ENCODE results near the gene YKT6.

Gene YKT6

DNA sequence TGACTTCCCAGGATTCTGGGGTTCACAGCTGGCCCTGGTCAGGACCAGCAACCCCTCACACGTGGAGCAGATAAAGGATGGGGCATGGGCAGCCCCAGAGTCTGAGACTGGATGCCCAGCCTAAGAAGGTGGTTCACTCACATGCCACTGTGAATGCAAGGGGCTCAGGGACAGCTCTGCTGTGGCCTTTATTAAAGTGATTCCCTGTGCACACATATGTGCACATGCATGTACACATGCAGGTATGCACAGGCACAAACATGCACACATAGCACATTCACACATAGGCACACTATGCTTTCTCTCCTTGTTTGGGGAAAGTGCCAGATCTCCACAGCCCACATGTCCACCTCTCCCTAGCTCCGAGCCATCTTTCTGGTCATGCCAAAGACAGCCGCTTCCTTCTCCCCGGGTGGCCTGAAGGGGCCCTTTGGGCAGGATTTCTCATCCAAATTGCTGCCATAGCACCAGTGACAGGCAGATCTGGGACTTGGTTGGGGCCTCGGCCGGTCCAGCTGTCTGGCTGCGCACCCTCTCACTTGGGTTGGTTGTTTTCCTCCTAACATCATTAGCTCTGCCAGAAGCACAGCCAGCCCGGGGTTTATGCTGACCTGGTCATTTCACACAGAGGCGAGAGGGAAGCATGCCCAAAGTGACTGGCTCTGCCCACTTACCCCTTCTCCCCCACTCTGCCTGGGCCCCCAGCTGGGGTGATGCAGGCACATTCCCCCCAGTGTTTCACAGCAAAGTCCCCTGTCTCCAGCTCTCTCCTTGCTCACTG is 13.0 kb upstream of the YKT6 start:
- Histone ChIP-seq H3K4me1 (ENCODE audit: control insufficient read depth in 1 of 2, insufficient read depth in 2 of 2, low read length in 2 of 2) (no peaks in the 10 kb centered on the region), H3K9me3 (ENCODE audit: control insufficient read depth in 1 of 2, low read length in 2 of 2) (peaks cover 0 to 4% of the 10 kb centered on the region in 2 donors), H3K4me3 (ENCODE audit: low read depth in 1 of 2, low read length in 2 of 2) (no peak overlapping the region), H3K36me3 (ENCODE audit: control insufficient read depth in 1 of 2, insufficient read depth in 2 of 2, low read length in 2 of 2) (no peaks in the 10 kb centered on the region), H3K27ac (ENCODE audit: low read length) (no peak overlapping the region), H3K27me3 (ENCODE audit: low read depth, low read length) (no peaks in the 10 kb centered on the region)

DNA sequence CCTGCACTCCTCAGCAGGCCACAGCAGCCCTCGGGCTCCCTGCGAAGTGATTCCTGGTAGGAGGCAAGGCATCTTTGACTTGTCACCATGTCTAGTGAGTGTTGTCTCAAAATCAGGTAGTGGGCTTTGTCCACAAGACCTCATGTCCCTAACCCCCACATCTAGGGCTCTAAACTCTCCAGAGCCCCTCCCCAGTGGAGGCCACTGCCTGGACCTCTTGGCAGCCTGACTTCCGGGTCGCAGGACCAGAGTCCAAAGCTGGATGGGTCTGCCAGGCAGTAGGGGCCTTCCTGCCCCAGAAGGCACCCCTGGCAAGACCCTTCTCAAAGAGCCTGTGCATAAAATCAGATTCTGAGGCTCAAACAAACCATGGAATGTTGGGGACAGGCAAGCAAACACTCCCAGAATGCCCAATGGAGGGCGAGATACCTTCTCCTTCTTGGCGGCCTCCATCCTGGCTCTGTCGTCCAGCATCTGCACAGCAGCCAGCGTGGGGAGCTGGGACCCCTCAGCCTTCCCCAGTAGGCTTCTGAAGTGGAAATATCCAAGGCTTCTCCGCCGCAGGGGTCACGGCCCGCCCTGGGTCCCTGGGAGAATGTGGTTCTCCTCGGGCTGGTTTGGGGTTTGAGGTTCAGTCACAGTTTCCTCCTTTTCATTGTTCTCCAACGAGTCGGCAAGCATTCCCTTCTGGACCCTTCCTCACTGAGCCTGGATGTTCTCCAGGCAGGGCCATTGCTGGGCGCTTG is 12.1 kb upstream of the YKT6 start:
- Histone ChIP-seq H3K4me3 (ENCODE audit: low read depth in 1 of 2, low read length in 2 of 2) (no peak overlapping the region), H3K4me1 (ENCODE audit: control insufficient read depth in 1 of 2, insufficient read depth in 2 of 2, low read length in 2 of 2) (no peaks in the 10 kb centered on the region), H3K27me3 (ENCODE audit: low read depth, low read length) (no peaks in the 10 kb centered on the region), H3K27ac (ENCODE audit: low read length) (no peak overlapping the region), H3K9me3 (ENCODE audit: control insufficient read depth in 1 of 2, low read length in 2 of 2) (no peaks in the 10 kb centered on the region), H3K36me3 (ENCODE audit: control insufficient read depth in 1 of 2, insufficient read depth in 2 of 2, low read length in 2 of 2) (no peaks in the 10 kb centered on the region)

DNA sequence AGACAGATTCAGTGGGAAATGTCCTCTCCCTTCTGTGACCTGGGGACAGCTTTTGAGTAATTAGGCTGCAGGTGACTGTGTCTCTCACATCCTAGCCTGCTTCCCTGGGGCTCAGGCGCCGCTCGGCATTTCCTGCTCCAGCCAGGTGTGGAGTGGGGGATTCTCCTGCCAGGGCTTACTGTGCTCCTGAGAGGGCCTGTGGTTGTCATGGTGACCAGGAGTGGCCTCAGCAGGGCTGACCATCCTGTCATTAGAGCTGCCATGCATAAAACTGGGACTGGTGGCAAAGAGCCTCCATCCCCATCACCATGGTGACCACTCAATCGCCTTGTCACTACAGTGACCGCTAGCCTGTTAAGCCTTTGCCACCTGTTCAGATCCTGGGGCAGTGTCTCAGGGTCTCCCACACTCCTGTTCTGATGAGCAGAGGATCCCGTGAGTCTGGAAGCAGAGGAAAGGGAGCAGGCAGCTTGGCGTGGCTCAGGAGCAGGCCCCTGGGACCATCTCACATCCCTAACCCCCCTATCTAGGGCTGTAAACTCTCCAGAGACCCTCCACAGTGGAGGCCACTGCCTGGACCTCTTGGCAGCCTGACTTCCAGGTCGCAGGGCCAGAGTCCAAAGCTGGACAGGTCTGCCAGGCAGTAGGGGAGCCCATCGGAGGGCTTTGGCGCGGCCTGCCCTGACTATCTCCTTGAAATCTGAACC is 11.3 kb upstream of the YKT6 start, which contains the start of gene GCK:
GCK (minus strand) TSS at position 154 of the 707 bp plus-strand sequence. CDS start 486 bp downstream, outside the sequence.
- H3K4me3 ChIP-seq (ENCODE audit: low read depth in 1 of 2, low read length in 2 of 2) = no peak within 1 kb of the TSS
- no peaks in the 10 kb centered on the region for H3K4me1 ChIP-seq (ENCODE audit: control insufficient read depth in 1 of 2, insufficient read depth in 2 of 2, low read length in 2 of 2)
- no peaks in the 10 kb centered on the region for H3K36me3 ChIP-seq (ENCODE audit: control insufficient read depth in 1 of 2, insufficient read depth in 2 of 2, low read length in 2 of 2)
- H3K27ac ChIP-seq (ENCODE audit: low read length) = no peak within 1 kb of the TSS
- H3K27me3 ChIP-seq (ENCODE audit: low read depth, low read length) = no peaks in the 10 kb centered on the region
- H3K9me3 ChIP-seq (ENCODE audit: control insufficient read depth in 1 of 2, low read length in 2 of 2) = no peaks in the 10 kb centered on the region

DNA sequence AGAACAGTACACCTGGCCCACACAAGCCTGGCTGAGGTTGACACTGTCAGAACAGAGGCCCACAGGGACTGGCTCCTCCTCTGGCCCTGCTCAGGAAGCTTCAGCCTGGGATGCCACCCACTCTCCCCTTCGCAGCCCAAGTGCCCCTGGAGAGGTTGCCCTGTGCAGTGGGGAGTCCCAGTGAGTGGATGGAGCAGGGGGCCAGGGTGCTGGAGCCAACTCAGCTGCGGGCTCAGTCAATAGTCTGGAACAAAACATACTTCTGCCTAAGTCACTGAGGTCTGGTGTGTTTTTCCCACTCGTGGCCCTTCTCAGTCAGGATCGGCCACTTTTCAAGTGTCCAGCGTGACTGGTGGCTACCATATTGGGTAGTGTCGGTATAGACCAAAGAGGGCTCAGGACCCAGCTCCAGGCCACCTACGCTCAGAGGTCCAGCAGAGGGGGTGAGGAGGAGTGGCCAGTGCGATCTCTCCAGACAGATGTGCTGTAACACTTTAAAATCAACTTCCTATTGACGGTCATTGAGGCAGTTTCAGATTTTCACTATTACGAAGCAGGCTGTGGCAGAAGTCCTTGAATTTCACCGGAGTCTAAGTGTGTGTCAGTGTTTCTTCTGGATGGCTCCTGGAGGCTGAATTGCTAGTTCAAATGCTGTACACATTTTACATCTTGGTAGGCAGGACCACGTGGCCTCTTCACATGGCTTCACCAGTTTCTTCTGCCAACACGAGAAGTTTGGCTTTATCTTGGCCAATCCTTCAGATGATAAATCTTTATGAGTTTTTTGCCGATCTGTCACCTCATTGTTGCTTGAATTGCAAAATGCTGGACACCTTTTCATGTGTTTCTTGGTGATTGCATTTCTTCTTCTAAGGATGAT is 10.5 kb upstream of the YKT6 start:
- Histone ChIP-seq H3K4me3 (ENCODE audit: low read depth in 1 of 2, low read length in 2 of 2) (no peak overlapping the region), H3K27me3 (ENCODE audit: low read depth, low read length) (no peaks in the 10 kb centered on the region), H3K4me1 (ENCODE audit: control insufficient read depth in 1 of 2, insufficient read depth in 2 of 2, low read length in 2 of 2) (no peaks in the 10 kb centered on the region), H3K9me3 (ENCODE audit: control insufficient read depth in 1 of 2, low read length in 2 of 2) (no peaks in the 10 kb centered on the region), H3K36me3 (ENCODE audit: control insufficient read depth in 1 of 2, insufficient read depth in 2 of 2, low read length in 2 of 2) (no peaks in the 10 kb centered on the region), H3K27ac (ENCODE audit: low read length) (no peak overlapping the region)

DNA sequence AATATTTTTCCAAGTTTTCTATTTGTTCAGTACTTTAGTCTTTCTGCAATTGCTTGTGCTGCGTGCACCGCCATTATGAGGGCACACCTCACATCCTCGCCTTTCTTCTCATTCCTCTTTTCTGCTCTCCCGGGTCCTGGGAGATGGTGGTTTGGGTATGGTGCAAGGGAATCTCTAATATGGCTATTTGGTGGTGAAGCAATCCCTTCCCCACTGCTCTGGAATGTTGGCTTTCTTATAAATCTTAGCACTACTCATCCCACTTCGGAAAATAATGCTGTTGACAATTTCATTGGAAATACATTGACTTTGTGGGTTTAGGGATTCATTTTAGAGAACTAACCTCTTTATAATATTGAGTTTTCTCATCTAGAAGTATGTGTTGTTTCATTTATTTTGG is 9.6 kb upstream of the YKT6 start:
- H3K27me3 ChIP-seq (ENCODE audit: low read depth, low read length) = no peaks in the 10 kb centered on the region
- no peaks in the 10 kb centered on the region for H3K9me3 ChIP-seq (ENCODE audit: control insufficient read depth in 1 of 2, low read length in 2 of 2)

DNA sequence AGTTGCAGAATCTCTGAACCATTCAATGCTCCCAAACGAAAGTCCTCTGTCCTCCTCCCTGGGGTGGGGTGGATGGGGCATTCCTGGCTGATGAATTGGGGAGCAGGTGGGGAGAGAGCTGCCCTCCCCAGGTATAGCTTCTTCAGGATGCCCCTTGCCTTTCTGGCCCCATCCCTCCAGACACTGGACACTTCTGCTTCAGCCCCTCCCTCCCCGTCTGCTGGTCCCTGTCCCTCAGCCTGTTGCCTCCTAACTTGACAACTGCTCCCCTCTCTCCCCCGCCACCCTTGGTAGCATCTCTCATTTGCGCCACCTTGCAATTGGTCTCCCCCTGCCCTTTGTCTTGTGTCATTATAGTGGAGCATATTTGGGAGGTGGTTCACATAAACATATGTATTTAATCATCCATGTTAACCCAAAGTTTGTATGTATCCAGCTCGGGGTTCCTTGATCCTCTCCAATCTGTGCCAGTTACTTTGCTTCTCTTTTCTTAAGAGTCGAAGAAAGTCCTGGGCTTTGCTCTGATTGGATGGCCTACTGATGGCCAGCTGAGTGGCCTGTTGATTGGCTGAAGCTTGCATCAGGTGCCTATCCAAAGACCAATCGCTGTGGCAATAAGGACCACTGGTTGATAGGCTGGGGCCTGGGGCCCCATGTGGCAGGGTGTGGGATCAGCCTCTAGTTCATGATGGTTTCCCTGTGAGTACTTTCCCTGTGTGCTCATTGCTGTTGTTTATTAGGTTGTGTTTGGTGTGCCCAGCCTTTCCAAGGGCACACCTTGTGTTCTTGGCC is 7.6 kb upstream of the YKT6 start:
- H3K36me3 ChIP-seq (ENCODE audit: control insufficient read depth in 1 of 2, insufficient read depth in 2 of 2, low read length in 2 of 2) = no peaks in the 10 kb centered on the region

More for the DNA sequence above, 9.6 kb upstream of the YKT6 start:
- Histone ChIP-seq H3K4me3 (ENCODE audit: low read depth in 1 of 2, low read length in 2 of 2) (no peak overlapping the region), H3K27ac (ENCODE audit: low read length) (no peak overlapping the region), H3K36me3 (ENCODE audit: control insufficient read depth in 1 of 2, insufficient read depth in 2 of 2, low read length in 2 of 2) (no peaks in the 10 kb centered on the region), H3K4me1 (ENCODE audit: control insufficient read depth in 1 of 2, insufficient read depth in 2 of 2, low read length in 2 of 2) (no peaks in the 10 kb centered on the region)

DNA sequence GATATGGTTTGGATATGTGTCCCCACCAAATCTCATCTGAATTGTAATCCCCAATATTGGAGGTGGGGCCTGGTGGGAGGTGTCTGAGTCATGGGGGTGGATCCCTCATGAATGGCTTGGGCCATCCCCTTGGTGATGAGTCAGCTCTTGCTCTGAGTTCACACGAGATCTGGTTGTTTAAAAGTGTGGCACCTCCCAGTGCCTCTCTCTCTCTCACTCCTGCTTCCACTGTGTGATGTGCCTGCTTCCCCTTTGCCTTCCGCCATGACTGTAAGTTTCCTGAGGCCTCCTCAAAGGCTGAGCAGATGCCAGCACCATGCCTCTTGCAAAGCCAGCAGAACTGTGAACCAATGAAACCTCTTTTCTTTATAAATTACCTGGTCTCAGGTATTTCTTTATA is 6.7 kb upstream of the YKT6 start:
- no peaks in the 10 kb centered on the region for H3K4me1 ChIP-seq (ENCODE audit: control insufficient read depth in 1 of 2, insufficient read depth in 2 of 2, low read length in 2 of 2)
- no peaks in the 10 kb centered on the region for H3K27me3 ChIP-seq (ENCODE audit: low read depth, low read length)
- H3K36me3 ChIP-seq (ENCODE audit: control insufficient read depth in 1 of 2, insufficient read depth in 2 of 2, low read length in 2 of 2) = no peaks in the 10 kb centered on the region
- no peak overlapping the region for H3K4me3 ChIP-seq (ENCODE audit: low read depth in 1 of 2, low read length in 2 of 2)
- H3K9me3 ChIP-seq (ENCODE audit: control insufficient read depth in 1 of 2, low read length in 2 of 2) = no peaks in the 10 kb centered on the region
- no peak overlapping the region for H3K27ac ChIP-seq (ENCODE audit: low read length)

More for the DNA sequence above, 7.6 kb upstream of the YKT6 start:
- H3K4me1 ChIP-seq (ENCODE audit: control insufficient read depth in 1 of 2, insufficient read depth in 2 of 2, low read length in 2 of 2) = no peaks in the 10 kb centered on the region
- H3K27ac ChIP-seq (ENCODE audit: low read length) = no peak overlapping the region
- H3K4me3 ChIP-seq (ENCODE audit: low read depth in 1 of 2, low read length in 2 of 2) = no peak overlapping the region
- no peaks in the 10 kb centered on the region for H3K9me3 ChIP-seq (ENCODE audit: control insufficient read depth in 1 of 2, low read length in 2 of 2)
- H3K27me3 ChIP-seq (ENCODE audit: low read depth, low read length) = no peaks in the 10 kb centered on the region

DNA sequence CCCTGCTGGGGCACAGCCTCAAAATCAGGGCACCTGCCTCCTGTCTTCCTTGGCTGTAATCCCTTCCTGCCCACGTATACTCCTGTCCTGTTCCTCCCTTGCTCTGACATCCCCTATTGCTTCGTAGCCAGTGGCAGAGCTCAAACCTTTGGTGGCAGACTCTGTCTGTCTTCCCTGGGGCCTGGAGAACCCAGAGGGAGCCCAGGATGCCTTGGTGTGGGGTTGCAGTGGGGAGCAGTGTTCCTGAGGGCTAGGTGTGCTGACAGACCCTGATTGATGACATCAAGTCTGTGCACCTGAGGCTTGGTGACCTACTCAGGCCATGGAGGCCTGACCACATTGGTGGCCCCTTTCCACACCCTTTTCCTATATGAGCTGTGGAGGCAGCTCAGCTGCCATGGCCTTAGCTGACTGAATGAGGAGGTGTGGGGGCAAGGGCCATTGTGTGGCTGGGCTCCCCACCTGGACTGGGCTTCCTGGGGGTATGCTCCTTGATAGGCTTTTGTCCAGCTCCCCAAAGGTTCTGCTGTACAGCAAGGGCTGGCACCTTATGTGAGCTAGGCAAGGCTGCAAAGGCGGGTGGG is 6.1 kb upstream of the YKT6 start:
- no peaks in the 10 kb centered on the region for H3K4me1 ChIP-seq (ENCODE audit: control insufficient read depth in 1 of 2, insufficient read depth in 2 of 2, low read length in 2 of 2)
- no peak overlapping the region for H3K27ac ChIP-seq (ENCODE audit: low read length)
- no peaks in the 10 kb centered on the region for H3K9me3 ChIP-seq (ENCODE audit: control insufficient read depth in 1 of 2, low read length in 2 of 2)
- H3K27me3 ChIP-seq (ENCODE audit: low read depth, low read length) = no peaks in the 10 kb centered on the region
- H3K36me3 ChIP-seq (ENCODE audit: control insufficient read depth in 1 of 2, insufficient read depth in 2 of 2, low read length in 2 of 2) = no peaks in the 10 kb centered on the region
- H3K4me3 ChIP-seq (ENCODE audit: low read depth in 1 of 2, low read length in 2 of 2) = no peak overlapping the region

DNA sequence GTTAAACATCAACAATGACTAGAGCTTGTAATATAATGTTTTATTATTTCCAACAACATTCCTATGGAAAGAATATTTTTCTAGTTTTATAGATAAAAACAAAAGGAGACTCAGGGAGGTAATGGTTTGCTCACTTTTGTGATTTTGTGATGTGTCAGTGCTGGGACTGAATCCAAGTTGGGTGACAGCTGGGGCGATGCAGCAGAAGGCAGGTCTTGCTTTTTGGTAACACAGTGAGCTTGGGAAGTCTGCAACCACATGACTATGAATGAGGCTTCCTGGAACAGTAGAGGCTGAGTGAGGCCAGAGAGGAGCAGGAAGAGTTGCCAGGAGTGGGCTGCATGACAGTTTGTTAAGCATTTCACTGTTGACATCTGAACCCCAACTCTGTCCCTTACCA is 4.9 kb upstream of the YKT6 start:
- Histone ChIP-seq H3K27ac (ENCODE audit: low read length) (no peak overlapping the region), H3K9me3 (ENCODE audit: control insufficient read depth in 1 of 2, low read length in 2 of 2) (no peaks in the 10 kb centered on the region), H3K4me3 (ENCODE audit: low read depth in 1 of 2, low read length in 2 of 2) (no peak overlapping the region), H3K4me1 (ENCODE audit: control insufficient read depth in 1 of 2, insufficient read depth in 2 of 2, low read length in 2 of 2) (no peaks in the 10 kb centered on the region), H3K27me3 (ENCODE audit: low read depth, low read length) (no peaks in the 10 kb centered on the region), H3K36me3 (ENCODE audit: control insufficient read depth in 1 of 2, insufficient read depth in 2 of 2, low read length in 2 of 2) (no peaks in the 10 kb centered on the region)

DNA sequence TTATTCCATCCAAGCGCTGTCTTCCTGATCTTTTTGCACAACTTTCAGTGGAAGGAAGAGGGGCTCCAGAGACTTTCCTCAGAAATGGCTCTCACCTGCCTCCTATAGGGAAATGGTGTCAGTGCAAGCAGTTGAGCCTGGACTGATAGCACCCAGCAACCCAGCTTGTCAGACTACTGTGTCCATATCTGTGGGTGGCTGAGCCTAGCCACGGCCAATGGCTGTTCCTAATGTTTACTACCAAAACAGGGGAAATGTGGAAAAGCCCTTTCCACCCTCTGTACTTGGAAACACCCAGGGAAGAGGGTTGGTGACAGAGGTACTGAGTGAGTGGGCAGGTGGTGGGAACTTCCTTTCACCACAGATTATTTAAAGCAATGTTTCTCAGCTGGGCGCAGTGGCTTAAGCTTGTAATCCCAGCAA is 4.3 kb upstream of the YKT6 start:
- H3K4me1 ChIP-seq (ENCODE audit: control insufficient read depth in 1 of 2, insufficient read depth in 2 of 2, low read length in 2 of 2) = peaks cover 0 to 1% of the 10 kb centered on the region in 2 donors
- H3K4me3 ChIP-seq (ENCODE audit: low read depth in 1 of 2, low read length in 2 of 2) = no peak overlapping the region
- H3K27ac ChIP-seq (ENCODE audit: low read length) = no peak overlapping the region
- no peaks in the 10 kb centered on the region for H3K9me3 ChIP-seq (ENCODE audit: control insufficient read depth in 1 of 2, low read length in 2 of 2)
- no peaks in the 10 kb centered on the region for H3K36me3 ChIP-seq (ENCODE audit: control insufficient read depth in 1 of 2, insufficient read depth in 2 of 2, low read length in 2 of 2)
- H3K27me3 ChIP-seq (ENCODE audit: low read depth, low read length) = no peaks in the 10 kb centered on the region
